8988T (cell line): Measurements from ENCODE around the gene PAFAH1B1.

Experiments
- DNase-seq: peaks from one replicate; pipeline ENCODE4 v3.0.0; 2011

Gene PAFAH1B1

GRCh38 chr17:2723505-2723996 is 130.1 kb downstream of the PAFAH1B1 start:
- no peak for DNase-seq

GRCh38 chr17:2723997-2724783 is 130.7 kb downstream of the PAFAH1B1 start:
- DNase-seq, result no peak

GRCh38 chr17:2724784-2725164 is 131.3 kb downstream of the PAFAH1B1 start:
- DNase-seq, result no peak

GRCh38 chr17:2730764-2731353 is 137.4 kb downstream of the PAFAH1B1 start:
- no peak for DNase-seq

GRCh38 chr17:2731807-2732206 is 138.4 kb downstream of the PAFAH1B1 start:
- no peak for DNase-seq

GRCh38 chr17:2734939-2735338 is 141.5 kb downstream of the PAFAH1B1 start:
- DNase-seq, result no peak
